GM12875 (cell line): ENCODE data around the gene ERP44.

Source experiments
- H3K4me3 ChIP-seq: one replicate; pipeline ENCODE4 v1.5.1; 2011; ENCODE audit warnings: low read depth, low read length, control low read depth
- CTCF ChIP-seq: IDR thresholded peaks from 2 replicates; pipeline ENCODE4 v1.5.1; 2011; ENCODE audit warnings: low read depth, mild to moderate bottlenecking, control low read depth, inconsistent platforms, low read length, moderate library complexity, borderline replicate concordance; ENCODE audit not compliant: insufficient read depth

ERP44 gene

GRCh38 chr9:100049551-100049950 lies 49.2 kb downstream of the ERP44 start:
- H3K4me3 ChIP-seq: no peak overlapping the region
- no peak for TF ChIP-seq CTCF

GRCh38 chr9:100038472-100038871 lies 60.3 kb downstream of the ERP44 start:
- no peak for TF ChIP-seq CTCF
- H3K4me3 ChIP-seq: no peak overlapping the region

- TF ChIP-seq CTCF: no peak
- H3K4me3 ChIP-seq: no peak overlapping the region
Observed at GRCh38 chr9:100033877-100034551, 64.8 kb downstream of the ERP44 start.

- no peak for TF ChIP-seq CTCF
- H3K4me3 ChIP-seq: no peak overlapping the region
Observed at GRCh38 chr9:100030548-100030947, 68.3 kb downstream of the ERP44 start.

GRCh38 chr9:100029251-100029650 lies 69.5 kb downstream of the ERP44 start:
- TF ChIP-seq CTCF: no peak
- no peak overlapping the region for H3K4me3 ChIP-seq

GRCh38 chr9:100028201-100028784 lies 70.5 kb downstream of the ERP44 start:
- no peak overlapping the region for H3K4me3 ChIP-seq
- peak; percentile 94 for TF ChIP-seq CTCF

GRCh38 chr9:100027543-100027942 lies 71.3 kb downstream of the ERP44 start:
- no peak overlapping the region for H3K4me3 ChIP-seq

More at GRCh38 chr9:100027543-100027942, 71.3 kb downstream of the ERP44 start:
- TF ChIP-seq CTCF: no peak
